ENCODE measurements around the gene DXO.

DNA sequence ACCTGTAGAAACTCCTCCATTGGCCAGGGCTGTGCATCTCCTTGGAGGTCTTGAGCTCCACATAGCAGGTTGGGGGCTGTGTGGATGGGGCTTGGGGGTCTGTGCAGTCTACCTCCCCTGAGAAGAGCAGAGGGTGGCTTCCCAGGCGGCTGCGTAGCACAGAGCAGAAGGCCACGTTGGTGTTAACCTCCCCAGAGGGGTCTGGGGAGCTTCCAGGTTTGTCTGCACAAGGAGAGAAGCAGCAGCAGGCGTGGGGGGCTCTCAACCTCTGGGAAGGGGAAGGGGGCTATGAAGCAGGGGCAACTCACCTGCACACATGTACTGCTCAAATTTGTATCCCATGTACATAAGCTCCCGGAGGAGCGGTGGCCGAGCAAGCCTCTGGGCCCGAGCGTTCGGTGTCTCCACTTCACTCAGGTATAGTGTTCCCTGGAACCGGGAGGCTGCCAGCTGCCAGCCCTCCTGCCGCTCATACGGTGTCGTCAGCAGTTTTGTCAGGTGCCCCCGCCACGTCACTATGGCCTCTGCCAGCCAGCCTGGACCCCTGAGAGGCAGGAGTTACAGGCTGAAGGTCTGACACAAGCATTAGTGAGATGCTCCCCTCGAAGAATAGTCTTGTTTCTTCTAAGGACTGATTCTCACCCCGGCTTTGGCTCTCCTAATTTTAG lies 1.2 kb downstream of the DXO start:
- TF ChIP-seq SUZ12 (IDR thresholded peaks at IDR 0.05; ENCODE audit: extremely low read depth, insufficient read depth, insufficient read length), result no peak
- TF ChIP-seq YY1 (IDR thresholded peaks at IDR 0.05; ENCODE audit: insufficient read depth, insufficient read length), result no peak
- TF ChIP-seq ZNF274 (IDR thresholded peaks at IDR 0.05; ENCODE audit: low read depth, low read length), result no peak

All from NT2/D1 (cell line).